ENCODE results near the gene ULBP1.
"Not testable (repeated sequence)": the region's sequence is repeated elsewhere in the genome, so short reads cannot be mapped to it uniquely, and the experiment has no call there.

Gene ULBP1

DNA sequence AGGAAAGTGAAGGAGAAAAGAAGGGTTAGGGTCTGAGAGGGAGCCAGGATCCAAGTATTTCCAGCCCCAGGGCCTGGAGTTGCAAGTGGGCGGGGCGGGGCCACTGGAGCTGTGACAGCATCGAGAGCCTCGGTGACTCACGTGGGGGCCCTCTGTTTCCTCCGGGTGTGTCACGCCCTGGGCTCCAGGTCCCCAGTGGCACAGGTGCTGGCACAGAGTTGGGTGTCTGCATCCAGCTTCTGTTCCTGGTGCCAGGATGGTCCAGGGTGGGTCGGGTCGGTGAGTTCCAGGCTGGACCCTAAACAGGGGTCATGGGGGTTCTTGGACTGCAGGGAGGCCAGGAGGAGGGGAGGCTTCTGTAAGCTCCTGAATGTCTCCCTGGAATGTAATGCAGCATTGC, 44.8 kb downstream of the ULBP1 start:
- no peak for DNase-seq

DNA sequence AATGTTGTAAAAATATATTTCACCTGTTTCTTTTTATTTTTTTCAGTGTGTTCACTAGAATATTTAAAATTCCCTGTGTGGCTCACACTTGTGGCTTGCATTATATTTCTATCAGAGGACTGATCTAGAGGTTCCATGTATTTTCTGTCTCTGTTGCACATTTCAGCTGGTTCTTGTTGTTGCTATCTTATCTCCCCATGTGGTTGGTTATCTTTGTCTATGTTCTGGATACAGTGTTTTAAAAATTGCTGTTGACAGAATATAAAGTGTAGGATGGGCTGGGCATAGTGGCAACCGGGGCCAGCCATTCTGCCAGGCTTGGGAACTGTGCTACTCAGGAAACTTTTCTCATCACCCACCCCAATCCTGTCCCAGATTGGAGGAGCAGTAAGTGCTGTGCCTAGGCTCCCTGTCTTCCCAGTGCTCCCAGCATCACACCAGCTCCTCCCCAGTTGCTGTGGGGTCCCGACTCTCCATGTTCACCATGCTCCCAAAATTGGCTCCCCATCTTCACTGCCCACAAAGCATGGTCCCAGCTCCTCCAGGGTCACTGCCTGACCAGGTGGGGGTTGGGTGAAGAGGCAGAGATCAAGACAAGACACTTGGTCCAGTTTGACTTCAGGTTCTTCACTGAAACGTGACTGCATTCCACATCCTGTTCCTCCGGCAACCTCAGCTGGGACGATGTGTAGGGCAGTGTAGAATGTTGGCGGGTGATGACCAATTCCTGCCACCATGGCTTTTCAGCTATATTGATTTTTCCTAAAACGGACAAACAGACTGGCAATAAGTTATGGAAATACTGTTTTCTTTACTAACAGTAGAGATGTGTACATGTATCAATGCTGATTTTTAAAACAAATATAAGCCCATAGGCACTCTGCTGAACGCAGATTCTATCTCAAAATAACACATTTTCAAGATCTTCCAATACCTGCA, 49.4 kb downstream of the ULBP1 start:
- not testable (repeated sequence) for DNase-seq

DNA sequence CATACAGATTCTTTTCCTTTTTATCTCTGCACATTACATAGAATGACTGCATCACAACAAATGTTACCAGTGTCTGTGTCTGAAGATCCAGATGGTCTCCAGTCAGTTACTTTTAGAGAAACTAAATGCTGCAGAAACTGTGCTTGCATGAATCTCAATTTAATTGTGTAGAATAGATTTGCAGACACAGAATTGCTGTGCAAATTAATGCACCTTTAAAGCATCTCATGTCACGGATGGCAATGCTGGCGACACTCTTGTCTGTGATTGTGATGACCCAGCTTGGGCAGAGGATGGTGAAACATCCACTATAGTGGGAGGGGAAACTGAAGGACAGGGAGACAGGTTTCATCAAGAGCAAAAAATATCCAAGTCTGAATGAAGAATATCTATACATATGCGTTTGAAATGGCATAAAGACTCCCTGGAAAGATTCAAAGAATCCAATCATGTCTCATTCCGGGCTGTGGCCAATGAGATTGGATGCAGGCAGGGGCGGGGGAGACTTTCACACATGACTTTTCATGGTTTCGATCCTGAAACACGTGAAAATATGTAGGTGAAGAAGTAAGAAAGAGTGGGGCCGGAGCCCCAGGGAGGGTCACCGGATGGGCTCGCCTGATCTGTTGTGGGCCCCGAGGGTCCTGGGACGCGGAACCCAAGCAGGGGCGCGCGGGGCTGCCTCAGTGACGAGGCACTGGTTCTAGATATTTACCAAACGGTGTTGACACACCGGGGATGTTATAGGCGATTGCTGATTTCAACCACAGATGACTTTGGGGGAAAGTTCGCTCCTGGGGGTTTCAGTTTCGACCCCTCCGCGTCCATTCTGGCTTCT, 50.3 kb downstream of the ULBP1 start:
- not testable (repeated sequence) for DNase-seq

DNA sequence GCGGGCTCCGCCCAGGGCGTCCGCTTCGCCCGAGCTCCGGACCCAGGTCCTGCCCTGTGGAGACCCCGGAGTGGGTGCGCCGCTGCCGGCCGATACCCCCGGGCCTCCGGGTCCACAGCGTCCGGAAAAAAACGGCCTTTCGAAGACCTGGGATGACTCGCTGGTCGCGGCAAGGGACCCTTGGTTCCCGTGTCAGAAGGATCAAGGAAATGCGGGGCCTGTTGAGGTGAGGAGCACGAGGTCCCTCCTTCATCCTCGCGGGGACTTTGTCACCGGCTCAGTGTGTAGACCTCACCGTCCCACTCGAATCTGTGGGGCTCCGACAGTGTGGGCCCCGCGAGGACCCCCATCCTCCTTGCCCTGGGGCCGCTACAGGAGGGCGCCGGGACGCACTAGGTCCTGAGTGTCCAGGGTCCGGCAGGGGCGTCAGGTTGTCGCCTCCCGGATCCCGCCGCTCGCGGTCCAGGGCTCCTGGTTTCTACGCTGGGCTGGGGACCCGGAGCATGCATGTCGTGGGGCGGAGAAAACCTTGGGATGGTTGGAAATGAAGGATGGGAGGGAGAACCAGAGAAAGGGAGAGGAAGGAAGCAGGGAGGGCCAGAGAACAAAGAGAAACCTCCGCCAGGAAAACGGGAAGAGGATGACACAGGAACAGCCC, 51.0 kb downstream of the ULBP1 start:
- not testable (repeated sequence) for DNase-seq

DNA sequence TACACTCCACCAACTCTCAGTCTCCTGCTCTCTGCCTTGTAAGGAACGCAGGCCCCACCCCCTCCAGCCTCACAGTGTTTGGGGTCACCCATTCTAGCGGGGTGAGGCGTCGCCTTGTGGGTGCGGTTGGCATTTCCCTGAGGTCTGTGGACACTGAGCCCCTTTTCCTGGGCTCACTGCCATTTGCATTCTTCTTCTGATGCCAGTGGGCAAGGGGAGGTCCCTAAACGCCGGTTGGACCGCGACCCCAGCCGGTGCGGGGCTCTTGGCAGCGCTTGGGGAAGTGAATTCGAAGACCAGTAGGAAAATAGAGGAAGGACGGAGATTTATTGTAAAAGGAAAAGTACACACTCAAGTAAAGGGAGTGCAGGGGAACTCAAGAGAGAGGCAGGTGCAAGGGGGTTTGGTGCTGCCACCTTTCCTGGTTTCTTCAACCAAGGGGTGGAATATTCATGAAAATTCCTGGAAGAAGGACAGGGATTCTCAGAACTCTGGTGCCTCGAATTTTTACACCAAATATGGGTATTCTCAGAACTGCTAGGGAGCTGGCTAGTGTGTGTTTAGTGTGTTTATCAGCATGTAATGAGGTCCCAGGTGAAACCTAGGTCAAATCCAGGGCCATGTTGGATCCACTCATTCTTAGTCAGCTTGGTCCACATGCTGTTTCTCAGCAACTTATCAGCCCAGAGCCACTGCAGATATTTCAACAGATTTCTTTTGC, 51.7 kb downstream of the ULBP1 start:
- not testable (repeated sequence) for DNase-seq

DNA sequence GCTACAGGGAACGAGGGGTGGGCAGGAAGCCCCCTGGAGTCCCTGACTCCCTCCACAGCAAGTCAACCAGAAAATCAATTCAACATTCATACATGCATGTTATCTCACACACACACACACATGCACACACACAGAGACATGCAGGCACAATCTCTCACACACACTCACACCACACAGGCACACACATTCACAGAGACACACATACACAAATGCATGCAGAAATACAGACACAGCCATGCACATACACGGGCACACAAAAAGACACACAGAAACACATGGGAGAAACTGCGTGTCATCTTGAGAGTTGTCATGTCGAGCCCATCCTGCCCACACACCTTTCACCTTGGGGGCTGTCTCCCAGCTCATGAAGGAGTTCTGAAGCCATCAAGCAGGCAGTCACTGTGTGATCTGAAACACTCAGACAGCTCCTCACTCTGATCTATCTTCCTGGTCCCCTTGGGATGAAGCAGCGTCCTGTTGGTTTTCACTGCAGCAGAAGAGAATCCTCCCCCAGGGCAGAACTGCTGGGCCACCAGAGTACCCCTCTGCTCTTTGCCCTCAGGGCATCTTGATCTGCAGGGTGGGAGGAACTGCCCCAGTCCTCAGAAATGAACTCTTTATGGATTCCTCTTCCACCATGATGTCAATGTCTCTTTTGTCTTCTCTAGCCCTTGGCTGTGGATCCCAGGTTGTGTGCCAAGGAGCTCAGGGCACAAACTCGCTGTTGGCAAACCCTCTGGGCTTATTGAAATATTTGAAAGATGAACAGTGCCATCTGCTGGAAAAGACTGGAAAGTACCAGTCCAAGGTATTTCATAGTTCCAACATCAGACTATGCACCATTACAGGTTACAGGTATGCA, 52.8 kb downstream of the ULBP1 start:
- no peak for DNase-seq

DNA sequence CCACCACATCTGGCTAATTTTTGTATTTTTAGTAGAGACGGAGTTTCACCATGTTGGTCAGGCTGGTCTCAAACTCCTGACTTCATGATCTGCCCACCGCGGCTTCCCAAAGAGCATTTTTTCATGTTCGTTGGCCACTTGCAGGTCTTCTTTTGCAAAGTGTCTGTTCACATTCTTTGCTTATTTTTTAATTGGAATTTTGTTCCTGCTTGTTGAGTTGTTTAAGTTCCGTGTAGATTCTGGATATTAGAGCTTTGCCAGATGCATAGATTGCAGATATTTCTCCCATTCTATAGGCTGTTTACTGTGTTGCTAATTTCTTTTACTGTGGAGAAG, 53.4 kb downstream of the ULBP1 start:
- not testable (repeated sequence) for DNase-seq

DNA sequence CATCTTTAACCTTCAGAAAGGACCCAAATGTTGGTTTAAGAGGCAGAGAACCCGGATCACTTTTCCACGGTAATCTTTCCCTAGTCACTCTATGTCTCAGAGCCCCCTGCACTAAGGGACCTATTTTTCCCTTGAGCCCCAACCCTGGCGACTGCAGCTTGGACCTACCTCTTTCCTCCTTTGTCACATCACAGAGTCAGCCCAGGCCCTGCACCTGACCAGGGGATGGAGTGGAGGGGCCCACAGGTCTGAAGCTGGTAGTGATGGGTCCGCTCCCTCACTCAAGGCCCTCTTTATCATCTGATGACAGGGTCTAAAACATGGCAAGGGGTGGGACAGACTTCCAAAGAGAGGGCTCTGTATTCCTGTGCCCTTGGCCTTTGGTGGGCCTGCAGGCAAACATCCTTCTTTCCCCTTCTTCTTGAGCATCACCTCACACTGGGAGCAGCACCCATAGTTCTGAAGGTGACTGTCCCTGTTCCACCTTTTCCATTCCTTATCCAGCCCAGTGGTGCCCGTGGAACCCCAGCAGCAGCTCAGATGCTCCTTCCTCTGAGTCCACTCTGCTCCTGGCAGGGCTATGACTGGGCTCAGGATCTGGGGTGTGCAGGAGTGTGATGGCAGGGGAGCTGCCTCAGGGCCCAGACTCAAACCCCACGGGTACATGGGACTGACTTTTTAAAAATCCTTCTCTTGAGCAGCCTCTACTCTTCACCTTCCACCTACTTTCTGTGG, 55.3 kb downstream of the ULBP1 start:
- DNase-seq, result no peak

DNA sequence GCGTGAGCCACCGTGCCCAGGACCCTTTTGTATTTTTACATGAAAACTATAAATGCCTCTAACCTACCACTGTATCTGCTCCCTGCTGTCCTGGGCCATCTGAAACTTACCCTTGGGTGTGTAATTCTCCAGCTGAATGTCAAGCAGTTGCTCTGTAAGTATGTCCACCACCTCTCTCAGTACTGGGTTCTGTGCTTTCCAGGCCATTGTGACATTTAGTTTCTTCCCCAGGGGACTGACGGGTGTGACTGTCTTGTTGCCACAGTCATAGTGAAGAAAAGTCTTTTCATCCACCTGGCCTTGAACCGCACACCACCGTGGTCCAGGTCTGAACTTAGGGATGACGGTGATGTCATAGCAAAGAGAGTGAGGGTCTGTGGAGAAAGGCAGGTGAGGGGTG, 58.1 kb downstream of the ULBP1 start:
- DNase-seq, result not testable (repeated sequence)

All from SIG-M5 (cell line).